Measurements from ENCODE around the gene LDLRAD2.
"Not testable (repeated sequence)": the region's sequence is repeated elsewhere in the genome, so short reads cannot be mapped to it uniquely, and the experiment has no call there.

The LDLRAD2 gene

DNA sequence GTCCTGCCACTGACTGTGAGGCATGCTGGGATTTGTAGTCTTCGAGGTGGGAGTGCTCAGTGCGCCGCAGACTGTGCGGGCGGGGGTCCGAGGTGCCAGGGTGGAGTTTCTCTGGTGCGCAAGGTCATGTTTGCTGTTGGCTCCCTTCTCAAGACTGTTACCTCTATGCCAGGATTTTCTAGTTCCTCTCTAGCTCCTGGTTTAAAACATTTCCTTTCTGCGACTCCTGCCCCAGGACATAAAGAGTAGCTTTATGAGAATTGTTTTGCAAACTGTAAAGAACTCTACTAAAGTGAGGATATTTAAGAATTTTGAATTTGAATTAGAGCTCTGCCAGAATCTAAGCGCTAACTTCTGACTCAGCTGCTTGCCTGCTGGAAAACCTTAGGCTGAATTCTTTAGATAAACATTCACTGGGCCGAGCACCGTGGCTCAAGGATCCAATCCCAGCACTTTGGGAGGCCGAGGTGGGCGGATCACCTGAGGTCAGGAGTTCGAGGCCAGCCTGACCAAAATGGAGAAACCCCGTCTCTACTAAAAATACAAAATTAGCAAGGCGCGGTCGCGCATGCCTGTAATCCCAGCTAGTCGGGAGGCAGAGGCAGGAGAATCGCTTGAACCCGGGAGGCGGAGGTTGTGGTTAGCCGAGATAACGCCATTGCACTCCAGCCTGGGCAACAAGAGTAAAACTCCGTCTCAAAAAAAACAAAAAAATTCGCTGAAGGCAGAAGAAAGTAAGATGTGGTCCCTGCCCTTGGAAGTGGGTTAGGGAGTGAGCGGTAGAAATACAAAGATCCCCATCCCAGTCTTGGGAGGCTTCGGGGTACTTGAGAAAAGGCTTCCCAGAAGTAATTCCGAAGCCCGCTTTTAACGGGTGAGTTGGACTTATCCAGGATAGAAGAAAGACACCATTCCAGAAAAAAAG, 28.1 kb upstream of the LDLRAD2 start:
- DNase-seq (ENCODE audit: low spot score), result no peak

DNA sequence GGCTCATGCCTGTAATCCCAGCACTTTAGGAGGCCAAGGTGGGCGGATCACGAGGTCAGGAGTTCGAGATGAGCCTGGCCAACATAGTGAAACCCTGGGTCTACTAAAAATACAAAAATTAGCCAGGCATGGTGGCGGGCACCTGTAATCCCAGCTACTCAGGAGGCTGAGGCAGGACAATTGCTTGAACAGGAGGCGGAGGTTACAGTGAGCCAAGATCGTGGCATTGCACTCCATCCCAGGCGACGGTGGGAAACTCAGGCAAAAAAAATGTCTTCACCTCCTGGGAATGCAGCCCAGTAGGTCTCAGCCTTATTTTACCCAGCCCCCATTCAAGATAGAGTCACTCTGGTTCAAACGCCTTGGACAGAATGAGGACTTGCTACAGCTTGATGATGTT, 26.3 kb upstream of the LDLRAD2 start:
- DNase-seq (ENCODE audit: low spot score), result not testable (repeated sequence)

DNA sequence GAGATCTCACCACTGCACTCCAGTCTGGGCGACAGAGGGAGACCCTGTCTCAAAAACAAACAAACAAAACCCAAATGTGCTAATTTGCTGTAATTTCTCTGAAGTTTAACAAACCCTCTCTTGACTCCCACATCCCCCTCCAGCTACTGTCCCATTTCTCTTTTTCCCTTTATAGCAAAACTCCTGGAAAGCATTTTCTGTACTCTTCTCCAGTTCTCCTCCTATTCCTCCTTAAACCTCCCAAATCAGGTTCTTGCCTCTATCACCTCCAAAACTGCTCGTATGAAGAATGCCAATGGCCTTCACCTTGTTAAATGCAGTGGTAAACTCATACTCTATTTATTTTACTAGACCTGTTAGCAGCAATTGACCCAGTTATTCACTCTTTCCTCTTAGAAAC, 25.4 kb upstream of the LDLRAD2 start:
- DNase-seq (ENCODE audit: low spot score), result no peak

DNA sequence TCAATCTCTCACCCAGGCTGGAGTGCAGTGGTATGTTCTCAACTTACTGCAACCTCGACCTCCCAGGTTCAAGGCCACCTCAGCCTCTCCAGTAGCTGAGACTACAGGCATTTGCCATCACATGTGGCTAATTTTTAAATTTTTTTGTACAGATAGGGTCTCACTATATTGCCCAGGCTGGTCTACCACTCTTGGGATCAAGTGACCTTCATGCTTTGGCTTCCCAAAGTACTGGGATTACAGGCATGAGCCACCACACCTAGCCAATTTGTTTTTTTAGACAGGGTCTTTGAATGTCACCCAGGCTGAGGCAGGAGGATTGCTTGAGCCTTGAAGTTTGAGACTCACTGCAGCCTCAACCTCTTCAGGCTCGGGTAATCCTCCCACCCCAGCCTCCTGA, 19.0 kb upstream of the LDLRAD2 start:
- DNase-seq (ENCODE audit: low spot score), result no peak

DNA sequence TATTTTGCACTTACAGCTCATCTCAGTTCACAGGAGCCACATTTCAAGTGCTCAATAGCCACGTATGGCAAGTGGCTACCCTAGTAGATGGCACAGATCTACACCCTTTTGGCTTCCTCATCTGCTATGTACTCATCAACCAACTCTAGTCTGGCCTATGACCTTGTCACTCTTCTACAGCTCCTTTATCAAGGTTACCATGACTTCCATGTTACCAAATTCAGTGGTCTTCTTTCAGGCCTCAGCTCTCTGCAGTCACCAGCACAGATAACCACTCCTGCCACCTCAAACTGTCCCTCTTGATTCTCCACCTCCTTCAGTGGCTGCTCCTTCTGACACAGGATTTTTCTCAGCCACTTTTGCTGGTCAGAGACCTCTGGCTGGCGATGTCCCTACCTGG, 17.4 kb upstream of the LDLRAD2 start:
- no peak for DNase-seq (ENCODE audit: low spot score)

DNA sequence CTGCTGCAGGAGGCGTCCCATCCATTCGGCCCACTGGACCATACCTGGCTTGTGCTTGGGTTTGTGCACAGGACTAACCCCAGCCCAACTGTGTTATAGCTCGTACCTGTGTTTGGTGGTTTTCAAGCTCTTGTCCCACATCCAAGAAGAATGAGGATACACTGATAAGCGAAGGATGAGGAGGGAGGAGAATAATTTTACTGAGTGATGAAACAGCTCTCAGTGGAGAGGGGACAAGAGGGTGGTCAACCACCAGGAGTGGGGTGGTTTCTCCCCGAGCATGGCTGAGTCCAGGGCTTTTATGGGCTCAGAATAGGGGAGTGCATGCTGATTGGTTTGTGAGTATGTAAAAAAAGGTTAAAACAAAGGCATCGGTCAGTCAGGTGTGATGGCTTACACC, 17.0 kb upstream of the LDLRAD2 start:
- no peak for DNase-seq (ENCODE audit: low spot score)

DNA sequence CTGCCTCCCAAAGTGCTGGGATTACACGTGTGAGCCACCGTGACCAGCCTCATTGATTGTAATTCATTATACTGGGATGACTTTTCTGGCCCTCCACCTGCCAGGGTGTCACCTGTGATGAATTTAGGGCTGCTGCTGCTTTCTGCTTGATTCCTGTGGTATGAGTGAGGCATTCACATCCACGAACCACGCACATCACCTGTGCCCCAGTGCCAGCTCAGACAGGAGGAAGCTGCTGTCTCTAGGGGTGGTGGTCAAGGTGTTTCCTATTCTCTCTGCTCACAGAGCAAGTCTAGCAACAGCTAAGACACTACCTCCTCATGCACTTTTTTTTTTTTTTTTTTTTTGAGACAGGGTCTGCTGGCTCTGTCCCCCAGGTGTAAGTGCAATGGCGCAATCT, 12.3 kb upstream of the LDLRAD2 start:
- DNase-seq (ENCODE audit: low spot score), result no peak

DNA sequence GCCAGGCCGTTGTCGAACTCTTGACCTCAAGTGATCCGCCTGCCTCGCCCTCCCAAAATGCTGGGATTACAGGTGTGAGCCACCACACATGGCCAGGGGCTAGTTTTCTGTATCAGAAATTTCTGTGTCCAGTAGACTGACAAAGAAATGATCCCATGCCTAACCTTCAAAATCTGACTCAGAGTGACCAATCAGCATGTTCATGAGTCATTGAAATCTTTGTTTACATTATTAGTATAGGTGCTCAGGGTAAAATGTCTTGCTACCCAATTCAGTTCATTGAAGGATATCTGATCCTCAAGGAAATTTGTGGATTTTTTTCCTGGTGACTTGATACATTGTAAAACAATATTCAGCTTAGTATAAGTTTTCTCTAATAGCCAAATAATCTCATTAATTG, 11.0 kb upstream of the LDLRAD2 start:
- DNase-seq (ENCODE audit: low spot score), result no peak

DNA sequence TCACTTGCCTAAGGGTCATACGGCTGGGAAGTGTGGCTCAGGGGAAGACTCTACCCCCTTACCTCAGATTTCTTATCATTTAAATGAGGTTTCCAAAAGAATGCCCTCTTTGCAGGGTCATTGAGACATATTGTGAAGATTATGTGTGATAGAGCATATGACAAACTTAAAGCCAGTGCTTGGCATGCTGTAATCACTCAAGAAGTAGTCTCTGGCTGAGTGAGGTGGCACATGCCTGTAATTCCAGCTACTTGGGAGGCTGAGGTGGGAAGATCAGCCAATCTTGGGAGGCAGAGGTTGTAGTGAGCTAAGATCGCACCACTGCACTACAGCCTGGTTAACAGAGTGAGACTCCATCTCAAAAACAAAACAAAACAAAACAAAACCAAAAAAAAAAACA, 7.5 kb upstream of the LDLRAD2 start:
- DNase-seq (ENCODE audit: low spot score), result no peak

DNA sequence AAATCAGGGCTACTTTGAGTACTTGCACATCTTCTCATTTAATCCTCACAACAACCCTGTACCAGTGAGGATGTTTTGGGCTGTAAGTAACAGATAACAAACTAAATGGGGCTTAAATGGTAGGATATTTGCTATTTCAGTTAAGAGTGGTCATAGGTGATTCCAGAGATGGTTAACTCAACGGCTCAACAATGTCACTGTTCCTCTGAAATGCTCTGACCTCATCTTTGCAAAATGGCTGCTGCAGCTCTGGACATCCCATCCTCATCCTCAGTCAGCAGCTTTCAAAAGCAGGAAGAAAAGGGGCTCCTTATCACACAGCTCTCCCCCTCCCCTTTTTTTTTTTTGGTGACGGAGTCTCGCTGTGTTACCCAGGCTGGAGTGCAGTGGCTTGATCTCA, 1.5 kb downstream of the LDLRAD2 start:
- DNase-seq (ENCODE audit: low spot score), result no peak

DNA sequence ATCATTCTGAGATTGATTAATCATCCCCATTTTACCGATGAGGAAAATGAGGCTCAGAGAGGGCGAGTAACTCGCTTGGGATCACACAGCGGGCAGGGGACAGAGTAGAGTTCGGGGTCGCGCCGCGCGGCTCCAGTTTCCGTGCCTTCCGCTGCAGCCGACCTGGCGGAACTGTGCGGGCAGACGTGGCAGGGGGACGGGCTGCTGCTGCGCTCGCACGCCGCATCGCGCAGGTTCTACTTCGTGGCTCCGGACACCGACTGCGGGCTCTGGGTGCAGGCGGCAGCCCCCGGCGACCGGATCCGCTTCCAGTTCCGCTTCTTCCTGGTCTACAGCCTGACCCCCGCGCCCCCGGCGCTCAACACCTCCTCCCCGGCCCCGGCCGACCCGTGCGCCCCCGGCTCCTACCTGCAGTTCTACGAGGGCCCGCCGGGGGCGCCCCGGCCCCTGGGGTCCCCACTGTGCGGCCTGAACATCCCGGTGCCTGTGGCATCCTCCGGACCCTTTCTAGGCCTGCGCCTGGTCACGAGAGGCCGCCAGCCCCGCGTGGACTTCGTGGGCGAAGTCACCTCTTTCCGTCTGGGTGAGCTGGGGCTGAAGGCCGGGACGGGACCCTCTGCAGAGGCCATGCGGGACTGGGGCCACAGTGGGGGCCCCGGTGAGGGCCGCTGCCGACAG, 2.3 kb downstream of the LDLRAD2 start:
- no peak for DNase-seq (ENCODE audit: low spot score)

DNA sequence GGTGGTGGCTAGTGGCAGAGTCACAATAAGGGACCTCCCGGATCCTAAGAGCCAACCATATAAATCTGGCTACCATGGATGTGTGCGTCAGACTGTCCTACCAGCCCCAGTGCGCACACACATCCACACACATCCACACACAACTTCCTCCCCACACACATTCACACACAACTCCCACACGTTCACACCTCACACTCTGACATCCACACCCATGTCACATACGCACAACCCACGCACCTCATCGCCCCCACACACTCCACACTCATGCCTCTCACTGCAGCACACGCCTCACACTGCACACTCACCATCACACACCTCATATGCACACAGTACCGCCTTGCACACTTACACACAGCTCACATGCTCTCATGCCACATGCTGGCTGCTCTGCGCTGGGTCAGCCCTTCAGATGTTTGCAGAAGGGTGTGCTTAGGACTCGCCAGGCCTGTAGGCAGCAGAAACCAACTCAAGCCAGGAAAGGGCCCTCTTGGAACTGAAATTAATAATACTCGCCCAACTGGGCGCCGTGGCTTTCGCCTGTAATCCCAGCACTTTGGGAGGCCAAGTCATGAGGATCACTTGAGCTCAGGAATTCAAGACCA, 3.0 kb downstream of the LDLRAD2 start:
- DNase-seq (ENCODE audit: low spot score), result no peak

DNA sequence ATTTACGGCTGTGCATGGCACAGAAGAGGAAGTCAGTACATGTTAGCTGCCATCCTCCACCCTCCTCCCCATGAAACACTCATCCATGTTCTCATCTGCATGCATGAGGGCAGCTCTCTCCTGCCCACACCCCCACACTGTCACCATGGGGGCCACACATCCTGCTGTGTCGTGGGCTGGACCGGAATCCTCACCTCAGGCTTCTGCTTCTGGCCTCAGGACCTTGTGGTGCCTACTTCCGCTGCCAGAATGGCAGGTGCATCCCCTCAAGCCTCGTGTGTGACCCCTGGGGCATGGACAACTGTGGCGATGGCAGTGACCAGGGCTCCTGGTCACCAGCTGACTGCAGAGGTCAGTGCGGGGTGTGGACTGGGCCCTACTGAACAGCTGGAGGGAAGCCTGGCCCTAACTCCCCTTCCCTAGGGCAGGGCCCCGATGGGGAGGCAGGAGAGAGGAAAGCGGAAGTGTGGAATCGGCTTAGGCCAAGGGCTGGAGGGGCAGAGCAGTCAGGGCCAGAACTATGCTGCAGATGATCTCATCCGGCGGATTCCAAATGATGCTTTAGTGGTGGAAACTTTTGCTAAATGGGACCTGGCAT, 3.8 kb downstream of the LDLRAD2 start:
- DNase-seq (ENCODE audit: low spot score), result no peak

DNA sequence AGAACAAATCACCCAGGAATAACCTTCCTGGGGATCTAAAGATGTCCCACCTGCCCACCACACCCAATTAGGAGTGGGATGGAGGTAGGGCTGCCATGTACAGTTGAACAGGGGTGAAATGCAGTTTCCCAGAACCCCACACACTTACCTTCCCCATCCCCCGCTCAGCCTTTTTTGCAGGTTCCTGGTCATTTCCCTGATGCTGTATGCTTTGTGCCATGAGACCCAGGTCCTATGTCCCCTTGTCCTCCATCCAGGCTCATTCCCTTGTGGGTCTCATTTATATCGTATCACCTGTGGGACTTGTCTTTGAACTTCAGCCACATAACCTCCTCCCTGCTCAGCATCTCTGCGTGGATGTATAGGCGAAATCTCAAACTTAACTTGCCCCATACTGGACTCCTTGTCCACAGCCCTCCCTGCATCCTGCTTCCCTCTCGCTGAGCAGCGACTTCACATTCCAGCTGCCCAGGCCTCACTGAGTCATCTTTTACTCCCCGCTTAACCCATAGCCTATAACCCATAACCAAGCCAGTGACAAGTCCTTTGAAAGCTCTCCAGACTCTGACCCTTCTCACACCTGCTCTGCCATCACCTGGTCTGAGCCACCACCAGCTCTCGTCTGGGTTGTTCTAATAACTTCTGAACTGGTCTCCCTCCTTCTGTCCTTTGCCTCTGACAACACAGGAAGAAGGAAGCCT, 4.7 kb downstream of the LDLRAD2 start:
- DNase-seq (ENCODE audit: low spot score), result no peak

DNA sequence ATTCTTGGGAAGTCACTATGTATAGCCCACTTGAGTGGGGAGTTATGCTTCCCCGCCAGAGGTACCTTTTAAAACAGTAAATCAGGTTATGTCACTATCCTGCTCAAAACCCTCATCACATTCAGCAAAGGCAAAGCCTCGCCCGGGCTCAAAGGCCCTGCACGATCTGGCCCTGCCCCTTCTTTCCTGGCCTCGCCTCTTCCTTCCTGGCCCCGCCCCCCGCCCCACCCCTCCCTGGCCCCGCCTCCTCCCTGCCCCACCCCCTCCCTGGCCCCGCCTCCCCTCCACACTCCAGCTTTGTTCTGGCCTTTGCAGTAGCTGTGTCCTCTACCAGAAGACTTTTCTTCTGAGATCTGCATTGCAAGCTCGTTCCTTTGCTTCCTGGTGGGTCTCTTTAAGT, 6.6 kb downstream of the LDLRAD2 start:
- peak; percentile 54 for DNase-seq (ENCODE audit: low spot score)

DNA sequence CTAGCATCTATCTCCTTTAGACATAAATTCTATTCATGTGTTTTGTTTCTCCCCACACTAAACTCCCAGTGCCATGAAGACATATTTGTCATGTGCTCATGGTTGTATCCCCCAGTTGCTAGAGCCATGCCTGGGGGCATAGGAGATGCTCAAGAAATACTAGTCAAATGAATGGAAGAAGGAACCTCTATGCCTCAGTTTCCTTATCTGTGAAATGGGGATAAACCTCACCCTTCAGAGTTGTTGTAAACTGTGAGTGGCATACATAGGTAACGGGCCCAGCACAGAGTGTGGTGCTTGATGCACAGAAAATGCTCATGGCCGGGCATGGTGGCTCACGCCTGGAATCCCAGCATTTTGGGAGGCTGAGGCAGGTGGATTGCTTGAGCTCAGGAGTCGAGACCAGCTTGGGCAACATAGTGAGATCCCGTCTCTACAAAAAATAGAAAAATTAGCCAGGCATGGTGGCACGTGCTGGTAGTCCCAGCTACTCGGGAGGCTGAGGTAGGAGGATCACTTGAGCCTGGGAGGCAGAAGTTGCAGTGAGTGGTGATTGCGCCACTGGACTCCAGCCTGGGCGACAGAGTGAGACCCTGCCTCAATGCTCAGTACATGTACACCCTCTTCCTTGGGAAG, 8.7 kb downstream of the LDLRAD2 start:
- no peak for DNase-seq (ENCODE audit: low spot score)

DNA sequence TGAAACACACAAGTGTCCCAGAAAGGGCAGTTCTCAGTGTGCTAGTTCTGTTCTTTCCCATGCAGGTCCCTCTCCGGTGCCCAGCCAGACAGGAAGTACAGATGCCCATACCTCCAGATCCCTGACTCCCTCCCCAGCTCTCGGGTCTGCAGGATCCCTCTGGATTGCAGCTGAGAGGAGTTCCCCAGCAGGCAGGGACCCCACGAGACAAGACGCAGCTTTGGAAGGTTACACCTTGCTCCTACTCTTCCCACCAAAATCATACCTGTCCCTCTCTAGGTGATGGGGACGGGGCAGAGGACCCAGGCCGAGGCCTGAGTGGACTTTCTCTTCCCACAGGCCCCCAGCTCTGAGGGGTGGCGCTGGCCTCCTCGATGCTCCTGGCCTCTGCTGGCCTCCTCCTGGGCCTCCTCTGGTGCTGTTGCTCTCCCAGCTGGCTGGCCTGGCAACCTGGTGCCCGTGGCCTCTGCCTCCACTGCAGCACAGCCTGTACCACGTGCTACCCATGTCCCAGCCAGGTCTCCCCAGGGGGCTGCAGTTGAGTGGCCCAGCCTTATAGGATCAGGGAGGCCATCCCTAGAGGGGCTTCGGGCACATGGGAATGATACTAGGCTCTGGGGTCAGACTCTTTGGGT, 9.4 kb downstream of the LDLRAD2 start:
- DNase-seq (ENCODE audit: low spot score), result no peak

DNA sequence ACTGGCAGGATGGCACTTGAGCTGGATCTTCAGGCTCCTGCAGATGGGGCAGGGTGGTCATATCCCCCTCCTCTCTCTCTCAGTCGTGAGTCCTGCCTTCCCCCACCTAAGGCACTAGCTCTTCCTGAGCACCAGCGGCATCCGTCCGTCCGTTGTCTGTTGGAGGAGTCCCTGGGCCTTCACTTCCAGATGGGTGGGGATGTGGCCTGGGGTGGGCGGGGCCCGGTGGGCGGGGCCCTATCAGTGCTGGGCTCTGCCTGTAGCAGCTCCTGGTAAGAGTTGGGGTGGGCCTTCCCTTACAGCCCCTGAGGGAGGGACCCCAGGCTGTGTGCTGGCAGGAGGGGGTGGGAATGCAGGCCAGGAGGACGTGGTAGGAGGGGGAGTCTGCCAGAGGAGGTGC, 10.3 kb downstream of the LDLRAD2 start:
- DNase-seq (ENCODE audit: low spot score), result peak; percentile 47

DNA sequence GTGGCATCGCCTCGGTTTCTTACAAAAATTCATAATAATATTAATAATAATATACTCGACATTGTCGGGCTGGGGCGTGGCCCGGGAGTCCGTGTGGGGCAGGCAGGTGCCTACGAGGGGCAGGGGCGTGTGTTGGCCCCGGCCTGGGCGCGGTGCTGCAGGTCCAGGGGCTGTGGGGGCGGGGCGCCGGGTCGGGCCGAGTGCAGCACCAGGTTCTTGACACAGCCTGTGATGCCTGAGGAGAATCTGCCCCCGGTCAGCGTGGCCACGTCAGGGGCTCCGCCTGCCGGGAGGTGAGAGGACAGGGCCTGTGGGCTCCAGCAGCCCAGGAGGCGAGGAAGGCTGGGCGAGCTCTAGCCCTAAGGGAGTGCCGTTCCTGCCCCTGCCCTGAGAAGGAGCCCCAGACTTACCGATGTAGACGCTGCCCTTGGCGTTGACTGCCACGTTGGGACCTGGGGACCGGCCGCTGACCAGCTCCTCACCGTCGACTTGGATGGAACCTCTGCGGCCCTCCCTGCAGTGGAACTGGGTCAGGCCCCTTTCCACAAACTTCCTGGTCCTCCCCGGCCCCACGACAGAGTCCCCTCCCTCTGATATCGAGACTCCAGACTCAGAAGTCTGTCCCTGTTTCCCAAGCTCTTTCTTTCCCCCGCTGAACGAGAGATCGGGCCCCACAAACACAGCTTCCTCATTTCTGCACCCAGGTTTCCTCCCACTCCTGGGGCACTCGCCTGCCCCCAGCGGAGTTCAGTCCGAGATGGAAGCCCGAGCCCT, 11.3 kb downstream of the LDLRAD2 start:
- no peak for DNase-seq (ENCODE audit: low spot score)

DNA sequence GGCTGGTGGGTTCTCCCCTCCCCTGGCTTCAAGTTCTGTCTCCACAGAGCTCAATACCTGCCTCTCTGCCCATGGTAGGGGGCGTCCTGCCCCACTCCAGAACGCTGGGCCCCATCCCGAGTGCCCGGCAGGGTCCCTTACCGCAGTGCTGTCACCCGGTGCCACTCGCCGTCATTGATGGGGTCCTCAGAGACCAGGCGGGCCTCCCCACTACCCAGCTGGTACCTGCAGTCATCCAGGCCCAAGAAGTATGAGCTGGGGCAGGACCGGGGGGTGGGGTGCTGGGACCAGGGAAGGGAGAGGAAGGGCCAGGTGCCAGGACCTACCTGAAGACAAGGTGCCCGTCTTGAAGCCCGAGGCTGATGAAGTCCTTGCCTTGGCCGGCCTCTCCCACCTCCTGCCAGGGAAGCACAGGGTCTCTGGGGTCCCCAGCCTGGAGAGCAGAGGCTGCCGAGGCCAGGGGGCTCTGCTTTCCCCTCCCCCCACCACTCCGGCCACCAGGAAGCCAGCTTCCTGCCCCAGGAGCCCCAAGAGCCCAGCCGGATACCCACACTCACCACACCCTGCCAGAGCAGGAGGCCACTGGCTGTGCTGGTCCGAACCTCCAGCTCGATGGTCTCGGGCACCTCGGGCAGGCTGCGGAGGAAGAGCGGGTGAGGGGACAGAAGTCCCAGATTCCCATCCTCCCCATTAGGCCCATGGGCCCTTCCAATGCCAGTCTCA, 12.1 kb downstream of the LDLRAD2 start:
- no peak for DNase-seq (ENCODE audit: low spot score)

All from hematopoietic multipotent progenitor cell treated with erythropoietin and hydrocortisone succinate and interleukin-3 and kit ligand, for 15 days (in vitro differentiated cells).